ENCODE results near the gene CACNA1E. TPM values are rescaled to one million over a fixed set of nuclear protein-coding genes. Genes with fewer than 3 reads are reported as not detected.

The CACNA1E gene
- total RNA-seq, 1 donor from 2014 or later: 0.63 TPM

GRCh38 chr1:181767001-181767708 lies 283.8 kb downstream of the CACNA1E start:
- DNase-seq (ENCODE audit: low spot score): no peak

GRCh38 chr1:181768211-181768929 lies 285.1 kb downstream of the CACNA1E start:
- no peak for DNase-seq (ENCODE audit: low spot score)

GRCh38 chr1:181768930-181769280 lies 285.6 kb downstream of the CACNA1E start:
- DNase-seq (ENCODE audit: low spot score): no peak

GRCh38 chr1:181769846-181770245 lies 286.5 kb downstream of the CACNA1E start:
- DNase-seq (ENCODE audit: low spot score): no peak

GRCh38 chr1:181772714-181773113 lies 289.4 kb downstream of the CACNA1E start:
- no peak for DNase-seq (ENCODE audit: low spot score)

- DNase-seq (ENCODE audit: low spot score): no peak
These were observed 292.7 kb downstream of the CACNA1E start for GRCh38 chr1:181776044-181776443.

- DNase-seq (ENCODE audit: low spot score): no peak
These were observed 294.0 kb downstream of the CACNA1E start for GRCh38 chr1:181777286-181777685.

- DNase-seq (ENCODE audit: low spot score): no peak
These were observed 294.5 kb downstream of the CACNA1E start for GRCh38 chr1:181777812-181778211.

- no peak for DNase-seq (ENCODE audit: low spot score)
These were observed 295.4 kb downstream of the CACNA1E start for GRCh38 chr1:181778640-181779260.

GRCh38 chr1:181779343-181779742 lies 296.0 kb downstream of the CACNA1E start:
- DNase-seq (ENCODE audit: low spot score): no peak

GRCh38 chr1:181783208-181783607 lies 299.9 kb downstream of the CACNA1E start:
- no peak for DNase-seq (ENCODE audit: low spot score)

GRCh38 chr1:181784039-181784683 lies 300.8 kb downstream of the CACNA1E start:
- DNase-seq (ENCODE audit: low spot score): no peak

GRCh38 chr1:181789395-181789794 lies 306.1 kb downstream of the CACNA1E start:
- no peak for DNase-seq (ENCODE audit: low spot score)

- no peak for DNase-seq (ENCODE audit: low spot score)
These were observed 308.4 kb downstream of the CACNA1E start for GRCh38 chr1:181791721-181792120.

GRCh38 chr1:181793831-181794230 lies 310.5 kb downstream of the CACNA1E start:
- no peak for DNase-seq (ENCODE audit: low spot score)

GRCh38 chr1:181794332-181794731 lies 311.0 kb downstream of the CACNA1E start:
- no peak for DNase-seq (ENCODE audit: low spot score)

- no peak for DNase-seq (ENCODE audit: low spot score)
These were observed 315.0 kb downstream of the CACNA1E start for GRCh38 chr1:181798191-181798926.

GRCh38 chr1:181801617-181802016 lies 318.3 kb downstream of the CACNA1E start:
- DNase-seq (ENCODE audit: low spot score): no peak

GRCh38 chr1:181802466-181802865 lies 319.1 kb downstream of the CACNA1E start:
- no peak for DNase-seq (ENCODE audit: low spot score)

GRCh38 chr1:181803421-181803820 lies 320.1 kb downstream of the CACNA1E start:
- DNase-seq (ENCODE audit: low spot score): no peak

- DNase-seq (ENCODE audit: low spot score): no peak
These were observed 321.7 kb downstream of the CACNA1E start for GRCh38 chr1:181804989-181805388.

- no peak for DNase-seq (ENCODE audit: low spot score)
These were observed 323.4 kb downstream of the CACNA1E start for GRCh38 chr1:181806746-181807145.

All from mucosa of gallbladder (tissue), 1 donor.